Measurements from ENCODE around the gene CFAP61.

Gene CFAP61

GRCh38 chr20:20210327-20210726 is 158.0 kb downstream of the CFAP61 start:
- CTCF ChIA-PET: no interaction called here
- Histone ChIP-seq H3K4me3 (ENCODE audit: low read depth, low read length) (no peak overlapping the region), H3K4me1 (ENCODE audit: control insufficient read depth, insufficient read depth, low read length) (peaks cover 21% of the 10 kb centered on the region), H3K36me3 (ENCODE audit: control insufficient read depth in 2 of 2, insufficient read depth in 1 of 2, low read length in 2 of 2) (no peaks in the 10 kb centered on the region), H3K27ac (ENCODE audit: extremely low read depth, low read depth, low read length) (no peak overlapping the region; the same call in 1 of the 2 replicates), H3K9me3 (ENCODE audit: control insufficient read depth, insufficient read depth, low read depth, low read length) (no peaks in the 10 kb centered on the region)
- peak; percentile 59 for TF ChIP-seq ZIC2 (tag by site-specific recombination; IDR thresholded peaks at IDR 0.05)
- TF ChIP-seq ZEB2 (tag by site-specific recombination; IDR thresholded peaks at IDR 0.05): no peak
- POLR2A ChIA-PET: no interaction called here

DNA sequence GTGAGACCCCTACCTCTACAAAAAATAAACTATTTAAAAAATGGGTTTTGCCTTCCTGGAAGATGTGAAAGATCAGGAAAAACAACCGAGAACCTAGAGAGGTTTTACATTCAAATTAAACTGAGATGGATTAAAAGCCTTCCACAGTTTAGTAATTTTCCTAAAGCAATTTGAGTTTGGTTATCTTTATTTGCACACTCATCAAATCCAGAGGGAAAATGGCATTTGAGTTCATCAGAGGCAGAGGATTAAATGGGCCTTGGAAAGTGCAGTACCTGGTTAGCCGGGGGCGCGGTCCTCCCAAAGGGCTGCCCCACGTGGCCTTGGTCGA is 158.6 kb downstream of the CFAP61 start:
- Histone ChIP-seq H3K9me3 (ENCODE audit: control insufficient read depth, insufficient read depth, low read depth, low read length) (no peaks in the 10 kb centered on the region), H3K4me1 (ENCODE audit: control insufficient read depth, insufficient read depth, low read length) (peaks cover 23% of the 10 kb centered on the region), H3K36me3 (ENCODE audit: control insufficient read depth in 2 of 2, insufficient read depth in 1 of 2, low read length in 2 of 2) (no peaks in the 10 kb centered on the region), H3K4me3 (ENCODE audit: low read depth, low read length) (no peak overlapping the region), H3K27ac (ENCODE audit: extremely low read depth, low read depth, low read length) (peak overlapping the region; percentile 56)
- POLR2A ChIA-PET: no interaction called here
- CTCF ChIA-PET: interaction anchor here (0.7 kb wide), 1 partner anchor 15 kb away, joined by 3 read pairs; no protein-coding TSS in a partner anchor
- TF ChIP-seq ZXDB (tag by site-specific recombination; IDR thresholded peaks at IDR 0.05) (no peak), ZBTB6 (tag by site-specific recombination; IDR thresholded peaks at IDR 0.05) (no peak), ZNF239 (tag by site-specific recombination; IDR thresholded peaks at IDR 0.05) (no peak), ZNF37A (tag by site-specific recombination; IDR thresholded peaks at IDR 0.05) (peak; percentile 50; the same call in 1 of the 2 replicates), YY1 (tag by site-specific recombination; IDR thresholded peaks at IDR 0.05) (no peak), ZNF324 (tag by site-specific recombination; IDR thresholded peaks at IDR 0.05) (no peak), ZNF449 (tag by site-specific recombination; IDR thresholded peaks at IDR 0.05) (no peak), ZNF24 (tag by site-specific recombination; IDR thresholded peaks at IDR 0.05) (no peak), ZNF302 (tag by site-specific recombination; IDR thresholded peaks at IDR 0.05; ENCODE audit: low read depth) (no peak), ZFP37 (tag by site-specific recombination; IDR thresholded peaks at IDR 0.05) (no peak), OSR2 (tag by site-specific recombination; IDR thresholded peaks at IDR 0.05) (no peak), TCF7L2 (IDR thresholded peaks at IDR 0.05; ENCODE audit: borderline replicate concordance, low read depth, low read length) (no peak), ZNF10 (tag by site-specific recombination; IDR thresholded peaks at IDR 0.05) (0 out of 2 replicates have a peak, but pooled peaks have one; percentile 38), ZBTB10 (tag by site-specific recombination; IDR thresholded peaks at IDR 0.05) (no peak), WT1 (tag by site-specific recombination; IDR thresholded peaks at IDR 0.05) (no peak), ZNF341 (tag by site-specific recombination; IDR thresholded peaks at IDR 0.05; ENCODE audit: low read depth) (no peak), ZNF174 (tag by site-specific recombination; IDR thresholded peaks at IDR 0.05) (no peak), ZNF292 (tag by site-specific recombination; IDR thresholded peaks at IDR 0.05; ENCODE audit: borderline replicate concordance, low read depth) (no peak), ZNF501 (tag by site-specific recombination; IDR thresholded peaks at IDR 0.05) (no peak), IKZF3 (tag by site-specific recombination; IDR thresholded peaks at IDR 0.05) (peak; percentile 6; the same call in 1 of the 2 replicates), KLF9 (tag by site-specific recombination; IDR thresholded peaks at IDR 0.05; ENCODE audit: low read depth) (0 out of 2 replicates have a peak, but pooled peaks have one; percentile 51), ZFHX2 (tag by site-specific recombination; conservative IDR thresholded peaks at IDR 0.05) (peak; percentile 57)
- TF ChIP-seq, protein P1, sequence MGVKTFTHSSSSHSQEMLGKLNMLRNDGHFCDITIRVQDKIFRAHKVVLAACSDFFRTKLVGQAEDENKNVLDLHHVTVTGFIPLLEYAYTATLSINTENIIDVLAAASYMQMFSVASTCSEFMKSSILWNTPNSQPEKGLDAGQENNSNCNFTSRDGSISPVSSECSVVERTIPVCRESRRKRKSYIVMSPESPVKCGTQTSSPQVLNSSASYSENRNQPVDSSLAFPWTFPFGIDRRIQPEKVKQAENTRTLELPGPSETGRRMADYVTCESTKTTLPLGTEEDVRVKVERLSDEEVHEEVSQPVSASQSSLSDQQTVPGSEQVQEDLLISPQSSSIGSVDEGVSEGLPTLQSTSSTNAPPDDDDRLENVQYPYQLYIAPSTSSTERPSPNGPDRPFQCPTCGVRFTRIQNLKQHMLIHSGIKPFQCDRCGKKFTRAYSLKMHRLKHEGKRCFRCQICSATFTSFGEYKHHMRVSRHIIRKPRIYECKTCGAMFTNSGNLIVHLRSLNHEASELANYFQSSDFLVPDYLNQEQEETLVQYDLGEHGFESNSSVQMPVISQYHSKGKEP (tag by site-specific recombination; IDR thresholded peaks at IDR 0.05): 0 out of 2 replicates have a peak, but pooled peaks have one; percentile 24
- TF ChIP-seq, protein P2, sequence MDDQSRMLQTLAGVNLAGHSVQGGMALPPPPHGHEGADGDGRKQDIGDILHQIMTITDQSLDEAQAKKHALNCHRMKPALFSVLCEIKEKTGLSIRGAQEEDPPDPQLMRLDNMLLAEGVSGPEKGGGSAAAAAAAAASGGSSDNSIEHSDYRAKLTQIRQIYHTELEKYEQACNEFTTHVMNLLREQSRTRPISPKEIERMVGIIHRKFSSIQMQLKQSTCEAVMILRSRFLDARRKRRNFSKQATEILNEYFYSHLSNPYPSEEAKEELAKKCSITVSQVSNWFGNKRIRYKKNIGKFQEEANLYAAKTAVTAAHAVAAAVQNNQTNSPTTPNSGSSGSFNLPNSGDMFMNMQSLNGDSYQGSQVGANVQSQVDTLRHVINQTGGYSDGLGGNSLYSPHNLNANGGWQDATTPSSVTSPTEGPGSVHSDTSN (CRISPR knock-in tag; IDR thresholded peaks at IDR 0.05): no peak
- TF ChIP-seq, protein P3, sequence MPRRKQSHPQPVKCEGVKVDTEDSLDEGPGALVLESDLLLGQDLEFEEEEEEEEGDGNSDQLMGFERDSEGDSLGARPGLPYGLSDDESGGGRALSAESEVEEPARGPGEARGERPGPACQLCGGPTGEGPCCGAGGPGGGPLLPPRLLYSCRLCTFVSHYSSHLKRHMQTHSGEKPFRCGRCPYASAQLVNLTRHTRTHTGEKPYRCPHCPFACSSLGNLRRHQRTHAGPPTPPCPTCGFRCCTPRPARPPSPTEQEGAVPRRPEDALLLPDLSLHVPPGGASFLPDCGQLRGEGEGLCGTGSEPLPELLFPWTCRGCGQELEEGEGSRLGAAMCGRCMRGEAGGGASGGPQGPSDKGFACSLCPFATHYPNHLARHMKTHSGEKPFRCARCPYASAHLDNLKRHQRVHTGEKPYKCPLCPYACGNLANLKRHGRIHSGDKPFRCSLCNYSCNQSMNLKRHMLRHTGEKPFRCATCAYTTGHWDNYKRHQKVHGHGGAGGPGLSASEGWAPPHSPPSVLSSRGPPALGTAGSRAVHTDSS (tag by site-specific recombination; IDR thresholded peaks at IDR 0.05): no peak
